ENCODE results near the gene HUS1B. TPM values are rescaled to one million over a fixed set of nuclear protein-coding genes. Genes with fewer than 3 reads are reported as not detected.

HUS1B gene
- total RNA-seq, 1 experiment from 2014 or later: 0.72 TPM

DNA sequence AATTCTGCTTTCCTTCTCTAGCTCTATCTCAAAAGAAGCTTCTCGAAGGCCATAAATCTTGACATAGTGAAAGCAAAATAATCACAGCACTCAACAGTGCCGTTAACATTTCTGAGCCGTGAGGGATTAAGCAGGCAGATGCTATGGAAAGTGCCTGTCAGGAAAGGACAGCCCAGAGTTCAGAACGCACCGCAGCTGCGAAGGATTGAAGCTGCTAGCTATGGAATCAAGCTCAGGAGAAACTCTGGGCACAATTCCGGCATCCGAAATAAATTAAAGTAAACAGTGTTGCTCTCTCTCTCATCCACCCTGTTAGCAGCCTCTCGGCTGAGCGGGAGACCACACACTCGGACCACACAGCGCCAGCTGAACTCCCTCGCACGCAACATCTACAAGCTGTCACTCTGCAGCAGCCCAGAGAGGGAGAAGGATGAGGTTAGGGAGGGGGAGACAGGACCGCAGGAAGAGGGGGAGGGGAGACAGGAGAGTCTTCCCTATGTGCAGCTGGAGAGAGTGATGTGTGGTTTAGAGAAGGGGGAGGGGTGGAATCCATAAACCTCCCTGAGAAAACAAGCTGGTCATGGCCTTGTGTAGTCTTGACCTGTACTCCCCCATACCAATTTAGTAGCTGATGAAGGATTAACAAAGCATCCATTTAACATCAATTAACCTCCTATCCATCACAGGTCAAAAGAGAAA is 27.0 kb upstream of the HUS1B start:
- TF ChIP-seq, protein P1, sequence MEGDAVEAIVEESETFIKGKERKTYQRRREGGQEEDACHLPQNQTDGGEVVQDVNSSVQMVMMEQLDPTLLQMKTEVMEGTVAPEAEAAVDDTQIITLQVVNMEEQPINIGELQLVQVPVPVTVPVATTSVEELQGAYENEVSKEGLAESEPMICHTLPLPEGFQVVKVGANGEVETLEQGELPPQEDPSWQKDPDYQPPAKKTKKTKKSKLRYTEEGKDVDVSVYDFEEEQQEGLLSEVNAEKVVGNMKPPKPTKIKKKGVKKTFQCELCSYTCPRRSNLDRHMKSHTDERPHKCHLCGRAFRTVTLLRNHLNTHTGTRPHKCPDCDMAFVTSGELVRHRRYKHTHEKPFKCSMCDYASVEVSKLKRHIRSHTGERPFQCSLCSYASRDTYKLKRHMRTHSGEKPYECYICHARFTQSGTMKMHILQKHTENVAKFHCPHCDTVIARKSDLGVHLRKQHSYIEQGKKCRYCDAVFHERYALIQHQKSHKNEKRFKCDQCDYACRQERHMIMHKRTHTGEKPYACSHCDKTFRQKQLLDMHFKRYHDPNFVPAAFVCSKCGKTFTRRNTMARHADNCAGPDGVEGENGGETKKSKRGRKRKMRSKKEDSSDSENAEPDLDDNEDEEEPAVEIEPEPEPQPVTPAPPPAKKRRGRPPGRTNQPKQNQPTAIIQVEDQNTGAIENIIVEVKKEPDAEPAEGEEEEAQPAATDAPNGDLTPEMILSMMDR (IDR thresholded peaks at IDR 0.05; ENCODE audit: unreplicated experiment): no peak
- no peak overlapping the region for H3K4me3 Mint-ChIP-seq (ENCODE audit: unreplicated experiment)
- POLR2A ChIA-PET: interaction anchor here (0.6 to 6.3 kb wide), 6 partner anchors 9 to 871 kb away, joined by 3 to 69 read pairs (median 4); partner anchors contain the start of gene EXOC2
- no peak overlapping the region for H3K27ac Mint-ChIP-seq (ENCODE audit: low read depth, unreplicated experiment)
- peaks cover 47% of the 10 kb centered on the region for H3K4me1 Mint-ChIP-seq (ENCODE audit: insufficient read depth, unreplicated experiment)
- no TSS peak for BruUV-seq (replicated peaks)
- CTCF ChIA-PET: interaction anchor here (0.6 to 1.1 kb wide), 2 partner anchors 19 to 38 kb away, joined by 4 to 6 read pairs; no protein-coding TSS in a partner anchor
- H3K9me3 Mint-ChIP-seq (ENCODE audit: unreplicated experiment): no peaks in the 10 kb centered on the region
- intact Hi-C loops (cut with micrococcal nuclease): no loop called here
- DNase-seq (ENCODE audit: unreplicated experiment): no peak
- H3K27me3 Mint-ChIP-seq (ENCODE audit: insufficient read depth, unreplicated experiment): no peaks in the 10 kb centered on the region
- peaks cover 9% of the 10 kb centered on the region for H3K36me3 Mint-ChIP-seq (ENCODE audit: insufficient read depth, unreplicated experiment)

DNA sequence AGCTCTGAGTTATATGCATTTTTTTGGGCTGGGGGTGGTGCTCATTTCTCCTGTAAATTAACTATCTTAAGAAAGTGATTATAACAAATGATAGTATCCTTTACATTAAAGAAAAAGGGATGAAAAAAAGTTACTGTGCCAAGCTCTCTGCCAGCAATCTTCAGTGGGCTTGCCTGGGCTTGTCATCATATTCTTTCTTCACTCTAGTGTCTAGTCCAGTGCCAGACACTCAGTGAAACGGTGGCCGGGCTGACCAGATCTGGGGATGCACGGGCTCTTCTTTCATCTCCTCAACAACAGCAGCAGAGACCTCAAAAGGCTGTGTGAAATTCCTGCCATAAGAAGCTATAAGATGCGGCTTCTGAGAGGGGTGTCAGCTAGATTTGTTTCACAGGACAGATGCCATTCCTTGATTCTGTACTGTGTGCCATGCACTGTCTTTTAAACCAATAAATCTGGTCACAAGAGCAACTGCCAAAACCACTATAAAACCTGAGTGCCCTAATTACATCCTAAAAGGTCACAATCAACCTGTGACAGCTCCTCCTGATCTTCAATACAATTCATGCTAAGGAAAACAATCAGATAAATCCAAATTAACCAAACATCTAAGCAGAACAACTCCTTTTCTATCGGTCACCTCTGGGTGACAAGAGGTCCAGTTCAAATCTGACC is 23.9 kb upstream of the HUS1B start:
- no TSS peak for BruUV-seq (replicated peaks)
- Mint-ChIP-seq H3K4me3 (ENCODE audit: unreplicated experiment) (no peak overlapping the region), H3K27ac (ENCODE audit: low read depth, unreplicated experiment) (peak overlapping the region; percentile 91), H3K9me3 (ENCODE audit: unreplicated experiment) (no peaks in the 10 kb centered on the region), H3K27me3 (ENCODE audit: insufficient read depth, unreplicated experiment) (no peaks in the 10 kb centered on the region), H3K4me1 (ENCODE audit: insufficient read depth, unreplicated experiment) (peaks cover 52% of the 10 kb centered on the region), H3K36me3 (ENCODE audit: insufficient read depth, unreplicated experiment) (peaks cover 15% of the 10 kb centered on the region)
- DNase-seq (ENCODE audit: unreplicated experiment): peak; percentile 65
- ChIA-PET POLR2A (interaction anchor here (0.7 to 6.3 kb wide), 11 partner anchors 9 to 632 kb away, joined by 3 to 69 read pairs (median 4); partner anchors contain the start of gene EXOC2), CTCF (interaction anchor here (0.8 to 1.2 kb wide), 3 partner anchors 8 to 12 kb away, joined by 3 to 6 read pairs (median 3); no protein-coding TSS in a partner anchor)
- intact Hi-C loops (cut with micrococcal nuclease): no loop called here
- TF ChIP-seq, protein P1 (IDR thresholded peaks at IDR 0.05; ENCODE audit: unreplicated experiment): no peak

DNA sequence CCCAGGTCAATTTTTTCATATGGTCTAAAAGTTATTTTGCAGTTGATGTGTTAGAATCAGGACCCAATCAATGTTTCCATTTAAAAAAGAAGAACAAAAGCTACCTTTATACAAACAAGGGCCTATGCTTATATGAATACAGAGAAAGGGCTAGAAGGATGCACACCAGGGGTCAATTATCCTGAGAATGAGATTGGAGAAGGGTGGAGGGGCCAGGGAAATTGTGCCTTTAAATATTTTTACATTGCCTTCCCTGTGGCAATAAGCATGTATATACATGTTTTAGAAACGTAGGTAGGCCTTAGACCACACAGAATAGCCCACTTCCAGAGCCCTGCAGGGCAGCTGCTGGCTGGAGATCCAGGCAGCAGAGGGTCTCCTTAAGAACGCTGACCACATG is 23.4 kb upstream of the HUS1B start:
- intact Hi-C loops (cut with micrococcal nuclease): no loop called here
- Mint-ChIP-seq H3K27me3 (ENCODE audit: insufficient read depth, unreplicated experiment) (no peaks in the 10 kb centered on the region), H3K9me3 (ENCODE audit: unreplicated experiment) (no peaks in the 10 kb centered on the region), H3K4me1 (ENCODE audit: insufficient read depth, unreplicated experiment) (peaks cover 48% of the 10 kb centered on the region), H3K27ac (ENCODE audit: low read depth, unreplicated experiment) (peak overlapping the region; percentile 91), H3K36me3 (ENCODE audit: insufficient read depth, unreplicated experiment) (peaks cover 9% of the 10 kb centered on the region), H3K4me3 (ENCODE audit: unreplicated experiment) (no peak overlapping the region)
- BruUV-seq (replicated peaks): no TSS peak
- TF ChIP-seq, protein P1 (IDR thresholded peaks at IDR 0.05; ENCODE audit: unreplicated experiment): no peak
- CTCF ChIA-PET: interaction anchor here (0.7 to 1.1 kb wide), 5 partner anchors 10 to 1708 kb away, joined by 3 to 6 read pairs (median 3); no protein-coding TSS in a partner anchor
- no peak for DNase-seq (ENCODE audit: unreplicated experiment)
- POLR2A ChIA-PET: interaction anchor here (0.5 to 6.3 kb wide), 13 partner anchors 9 to 633 kb away, joined by 3 to 69 read pairs (median 4); partner anchors contain the start of gene EXOC2

DNA sequence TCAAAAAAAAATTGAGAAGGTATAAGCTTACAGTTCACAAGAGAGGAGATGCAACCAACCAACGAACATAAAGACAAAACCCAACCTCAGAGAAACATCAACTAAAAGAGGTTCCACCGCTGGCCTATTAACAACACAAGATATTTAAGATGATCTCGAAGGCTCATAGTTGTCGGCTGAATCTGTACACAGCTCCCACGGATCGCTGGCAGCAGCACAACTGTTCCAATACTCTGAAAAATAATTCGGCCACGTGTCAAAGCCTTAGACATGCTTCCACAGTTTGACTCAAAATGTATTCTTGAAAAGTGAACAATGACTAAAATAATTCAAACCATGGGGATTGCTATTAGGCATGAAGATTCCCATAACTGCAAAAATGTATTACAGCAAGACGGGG is 22.4 kb upstream of the HUS1B start:
- no peaks in the 10 kb centered on the region for H3K27me3 Mint-ChIP-seq (ENCODE audit: insufficient read depth, unreplicated experiment)
- no peak overlapping the region for H3K4me3 Mint-ChIP-seq (ENCODE audit: unreplicated experiment)
- CTCF ChIA-PET: interaction anchor here (0.6 to 1.0 kb wide), 2 partner anchors 19 to 684 kb away, joined by 3 to 6 read pairs; no protein-coding TSS in a partner anchor
- peaks cover 8% of the 10 kb centered on the region for H3K36me3 Mint-ChIP-seq (ENCODE audit: insufficient read depth, unreplicated experiment)
- BruUV-seq (replicated peaks): no TSS peak
- H3K4me1 Mint-ChIP-seq (ENCODE audit: insufficient read depth, unreplicated experiment): peaks cover 42% of the 10 kb centered on the region
- TF ChIP-seq, protein P1 (IDR thresholded peaks at IDR 0.05; ENCODE audit: unreplicated experiment): no peak
- POLR2A ChIA-PET: interaction anchor here (0.6 to 6.3 kb wide), 8 partner anchors 10 to 143 kb away, joined by 3 to 69 read pairs (median 4); partner anchors contain the start of gene EXOC2
- no peak for DNase-seq (ENCODE audit: unreplicated experiment)
- H3K9me3 Mint-ChIP-seq (ENCODE audit: unreplicated experiment): no peaks in the 10 kb centered on the region
- H3K27ac Mint-ChIP-seq (ENCODE audit: low read depth, unreplicated experiment): peak overlapping the region; percentile 91
- intact Hi-C loops (cut with micrococcal nuclease): no loop called here
